Panc1 (cell line): ENCODE measurements around the gene GRB7.

Source experiments
- CTCF ChIP-seq: fragments of 450-650 bp; IDR thresholded peaks from 2 replicates; pipeline ENCODE4 v1.5.1; 2017; ENCODE audit warnings: mild to moderate bottlenecking
- POLR2AphosphoS5 ChIP-seq: IDR thresholded peaks from 2 replicates; pipeline ENCODE4 v1.6.1; 2012; ENCODE audit warnings: mild to moderate bottlenecking, low read depth, low read length, moderate library complexity
- REST ChIP-seq, 2 experiments: IDR thresholded peaks; 2 replicates each; pipeline ENCODE4 v1.6.1; 2011 to 2012; ENCODE audit warnings: low read depth in 2 of 2, control low read depth in 1 of 2, low read length in 1 of 2, mild to moderate bottlenecking in 1 of 2, moderate library complexity in 1 of 2; ENCODE audit not compliant: insufficient read depth in 1 of 2
- TCF7L2 ChIP-seq: IDR thresholded peaks from 2 replicates; pipeline ENCODE4 v1.6.1; 2011; ENCODE audit warnings: mild to moderate bottlenecking, low read depth, low read length, inconsistent platforms

- TF ChIP-seq CTCF (peak; percentile 96), POLR2AphosphoS5 (peak; percentile 87), TCF7L2 (no peak), REST (IDR thresholded peaks at IDR 0.05; ENCODE audit: insufficient read depth in 1 of 2, low read depth in 2 of 2, low read length in 1 of 2) (no peak)
These were observed 7.4 kb upstream of the GRB7 start, which contains the start of gene MIEN1 for GRCh38 chr17:39730095-39730921.
